Psoas muscle (tissue), 8 donors: Measurements from ENCODE around the gene COLEC12. TPM values are rescaled to one million over a fixed set of nuclear protein-coding genes. Genes with fewer than 3 reads are reported as not detected.

Experiments
- ATAC-seq, 4 donors: fragments of 200-7000 bp; cut with Tn5 transposase; one replicate each; pipeline ENCODE4 v1.9.1; 2020; ENCODE audit warnings: moderate library complexity in 3 of 4, mild to moderate bottlenecking in 2 of 4
- DNase-seq, 2 donors: peaks; one replicate each; pipeline ENCODE4 v3.0.0-alpha.2; 2020
- H3K27ac ChIP-seq: fragments of 200-600 bp; one replicate; pipeline ENCODE4 v1.8.0; 2022
- H3K27me3 ChIP-seq, 3 donors: fragments of 200-600 bp in 1 of 3; one replicate each; pipeline versions ENCODE4 v1.6.1 to v1.8.0; 2013 to 2022; ENCODE audit warnings: low read length in 2 of 3, mild to moderate bottlenecking in 2 of 3, moderate library complexity in 1 of 3; ENCODE audit not compliant: insufficient read depth in 3 of 3
- H3K36me3 ChIP-seq, 2 donors: fragments of 200-600 bp in 1 of 2; one replicate each; pipeline versions ENCODE4 v1.6.1 to v1.8.0; 2013 to 2022; ENCODE audit warnings: low read depth in 1 of 2, mild to moderate bottlenecking in 1 of 2, moderate library complexity in 1 of 2; ENCODE audit not compliant: insufficient read depth in 1 of 2
- H3K4me1 ChIP-seq: fragments of 200-600 bp; one replicate; pipeline ENCODE4 v1.8.0; 2022
- H3K4me3 ChIP-seq: fragments of 200-600 bp; one replicate; pipeline ENCODE4 v1.8.0; 2022; ENCODE audit warnings: mild to moderate bottlenecking
- H3K9me3 ChIP-seq: fragments of 200-600 bp; one replicate; pipeline ENCODE4 v1.8.0; 2022
- CTCF ChIP-seq: fragments of 200-600 bp; IDR thresholded peaks from one replicate; pipeline ENCODE4 v1.8.0; 2022; ENCODE audit warnings: antibody characterized with exemption
- WGBS, 3 donors: extraction: QIAGEN DNeasy Blood & Tissue Kit; methylation state at CpG; one replicate each; pipeline versions ENCODE4 v1.1.6 to v1.1.7; 2013; 5-methylcytosine and 5-hydroxymethylcytosine counted together
- intact Hi-C, 2 donors: fragments of 100-400 bp; cut with DNase I; formaldehyde crosslinking; loops; one replicate each; pipeline versions ENCODE4 v1.11.0 to v1.14.2; 2022
- polyA plus RNA-seq, 3 donors: library from polyadenylated mRNA; stranded (reverse); fragments of 200-250 nt; gene quantifications; one replicate each; pipeline ENCODE4 v1.2.3, GENCODE V29; 2013
- total RNA-seq, 4 donors: library from RNA; stranded (reverse); fragmentation: NEBNext Ultra II Directional in 2 of 4; extraction: Animal tissue kit (Norgen Biotek cat#: 25700) in 2 of 4; gene quantifications; one replicate each; pipeline versions ENCODE4 v1.2.1 to v1.2.4, GENCODE V29; 2021 to 2023
- donor health status: healthy with polysubstance abuse.
- donor health status: DM: no; HTN: no; CAD: no; lungs with moderate emphysema.
- donor health status: Bipolar disorder and iron deficiency.
- donor health status: healthy.
- donor health status: DM: yes; HTN: yes; CAD: no.
- donor health status: DM: no; HTN: no; CAD: no.
- donor health status: DM: no; HTN: no; CAD: no.
- donor health status: DM: yes; HTN: yes; CAD: no.

The COLEC12 gene
- total and polyA plus RNA-seq, 7 donors = 0.80 to 6.4 (median 3.4) TPM

DNA sequence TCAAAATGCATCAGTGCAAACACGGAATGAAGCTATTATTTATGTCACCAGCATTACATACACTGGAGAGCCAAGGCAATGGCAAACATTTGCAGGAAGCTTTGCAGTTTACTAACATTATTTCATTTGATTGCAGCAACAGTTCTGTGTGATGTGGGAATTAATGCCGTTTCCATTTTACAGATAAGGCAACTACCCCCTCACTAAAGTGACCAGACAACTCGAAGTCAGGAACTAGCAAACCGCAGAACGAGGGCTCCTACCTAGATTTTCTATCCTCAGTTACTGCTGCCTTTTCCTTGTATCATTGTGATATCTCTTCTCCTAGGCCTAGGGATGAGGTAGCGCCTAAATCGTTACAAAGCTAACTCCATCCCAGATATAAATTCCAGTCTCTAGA lies 85.5 kb downstream of the COLEC12 start:
- no peaks in the 10 kb centered on the region for H3K27me3 ChIP-seq
- no peak overlapping the region for H3K27ac ChIP-seq
- intact Hi-C loops = no loop called here
- no peaks in the 10 kb centered on the region for H3K9me3 ChIP-seq
- 84 to 85% (median 85%) methylated on average over 7 of the region's 7 CpGs for WGBS, 3 donors
- DNase-seq = no peak
- no peak for TF ChIP-seq CTCF
- no peak for ATAC-seq
- H3K4me3 ChIP-seq = no peak overlapping the region
- H3K4me1 ChIP-seq = no peaks in the 10 kb centered on the region
- H3K36me3 ChIP-seq = no peaks in the 10 kb centered on the region

- no peak overlapping the region for H3K4me3 ChIP-seq
- H3K36me3 ChIP-seq = no peaks in the 10 kb centered on the region
- no peak for TF ChIP-seq CTCF
- intact Hi-C loops = no loop called here
- no peaks in the 10 kb centered on the region for H3K9me3 ChIP-seq
- no peak overlapping the region for H3K27ac ChIP-seq
- no peaks in the 10 kb centered on the region for H3K27me3 ChIP-seq
- no peaks in the 10 kb centered on the region for H3K4me1 ChIP-seq
- DNase-seq (no peak), ATAC-seq (no peak)
- 82 to 87% (median 86%) methylated on average over 3 of the region's 3 CpGs for WGBS, 3 donors
Observed at GRCh38 chr18:413233-413632, 87.3 kb downstream of the COLEC12 start.

GRCh38 chr18:410047-410455 lies 90.5 kb downstream of the COLEC12 start:
- ATAC-seq (no peak), DNase-seq (no peak)
- Histone ChIP-seq H3K9me3 (no peaks in the 10 kb centered on the region), H3K4me3 (no peak overlapping the region), H3K4me1 (no peaks in the 10 kb centered on the region), H3K27ac (no peak overlapping the region), H3K27me3 (no peaks in the 10 kb centered on the region), H3K36me3 (no peaks in the 10 kb centered on the region)
- intact Hi-C loops = no loop called here
- no peak for TF ChIP-seq CTCF

DNA sequence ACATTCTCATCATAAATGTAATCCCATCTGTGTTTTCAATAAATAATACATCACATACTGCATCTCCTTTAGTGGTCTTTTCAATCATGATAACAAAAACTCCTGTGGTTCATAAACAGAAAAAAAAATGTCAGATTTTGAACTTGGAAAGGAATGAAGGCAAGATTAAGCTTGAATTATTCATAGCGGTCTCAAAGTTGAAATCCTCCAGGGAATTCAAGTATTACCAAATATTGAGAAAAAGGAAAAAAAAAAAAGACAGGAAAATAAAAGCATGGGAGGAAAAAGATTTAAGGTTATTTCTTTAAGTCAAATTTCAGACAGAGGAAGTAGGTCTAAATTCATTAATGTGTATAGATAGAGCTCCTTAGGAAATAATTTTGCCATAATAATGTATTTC lies 92.1 kb downstream of the COLEC12 start:
- H3K4me1 ChIP-seq = no peaks in the 10 kb centered on the region
- no peaks in the 10 kb centered on the region for H3K36me3 ChIP-seq
- no peak overlapping the region for H3K4me3 ChIP-seq
- H3K27me3 ChIP-seq = no peaks in the 10 kb centered on the region
- 40 to 55% (median 44%) methylated on average over 1 of the region's 1 CpG for WGBS, 3 donors
- TF ChIP-seq CTCF = no peak
- no peaks in the 10 kb centered on the region for H3K9me3 ChIP-seq
- H3K27ac ChIP-seq = no peak overlapping the region
- DNase-seq (no peak), ATAC-seq (no peak)
- intact Hi-C loops = no loop called here

DNA sequence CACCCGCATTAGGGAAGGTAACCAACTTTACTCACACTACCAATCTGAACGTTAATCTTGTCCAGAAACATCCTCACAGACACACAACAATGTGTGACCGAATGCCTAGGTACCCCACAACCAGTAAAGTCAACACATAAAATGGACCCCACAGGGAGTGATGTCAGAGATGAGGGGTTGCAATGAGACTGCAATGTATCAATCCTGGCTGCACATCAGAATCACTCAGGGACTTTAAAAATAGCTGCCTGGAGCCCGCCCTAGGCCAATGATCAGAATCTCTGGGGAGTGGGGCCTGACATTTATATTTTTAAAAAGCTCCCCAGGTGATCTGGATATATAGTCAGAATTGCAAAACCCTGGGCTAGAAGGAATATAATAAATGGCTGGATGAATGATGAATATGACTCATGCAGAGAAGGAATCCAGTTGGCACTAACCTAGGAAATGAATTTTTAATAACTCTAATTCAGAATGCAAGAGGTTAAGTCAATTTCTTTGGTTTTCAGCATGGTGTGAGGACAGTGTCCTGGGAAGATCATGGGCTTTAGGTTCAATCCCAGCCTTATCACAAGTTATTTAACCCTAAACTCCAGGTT lies 92.8 kb downstream of the COLEC12 start:
- DNase-seq = no peak
- ATAC-seq = no peak
- no peaks in the 10 kb centered on the region for H3K9me3 ChIP-seq
- no peak for TF ChIP-seq CTCF
- no peak overlapping the region for H3K4me3 ChIP-seq
- intact Hi-C loops = no loop called here
- WGBS, 3 donors = 78 to 87% (median 82%) methylated on average over 4 of the region's 4 CpGs
- no peaks in the 10 kb centered on the region for H3K36me3 ChIP-seq
- H3K27me3 ChIP-seq = no peaks in the 10 kb centered on the region
- H3K27ac ChIP-seq = no peak overlapping the region
- H3K4me1 ChIP-seq = no peaks in the 10 kb centered on the region
